Brain pericyte (primary cell): ENCODE data around the gene DGLUCY.
"Not testable (repeated sequence)": the region's sequence is repeated elsewhere in the genome, so short reads cannot be mapped to it uniquely, and the experiment has no call there.

Source experiments
- DNase-seq: peaks from one replicate; pipeline ENCODE4 v3.0.0-alpha.2; 2012; ENCODE audit warnings: low read depth, low spot score

The DGLUCY gene

DNA sequence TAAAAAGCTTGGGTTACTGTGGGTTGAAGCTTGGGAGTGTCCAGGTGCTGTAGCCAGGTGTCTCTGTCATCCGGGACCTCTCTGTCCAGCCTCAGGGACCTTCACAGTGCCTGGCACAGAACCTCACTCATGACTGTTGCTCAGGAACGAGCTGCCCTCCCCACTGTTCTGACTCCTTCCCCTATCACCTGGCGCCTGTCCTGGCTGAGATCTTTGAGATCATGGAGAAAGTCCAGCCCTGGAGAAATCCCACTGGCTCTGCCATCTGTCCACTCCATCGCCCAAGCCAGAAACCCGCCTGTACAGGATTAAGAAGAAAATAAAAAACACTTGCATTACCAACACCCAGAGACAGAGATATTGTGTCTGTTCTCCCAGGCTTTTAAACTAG is 53.5 kb downstream of the DGLUCY start:
- DNase-seq = no peak

DNA sequence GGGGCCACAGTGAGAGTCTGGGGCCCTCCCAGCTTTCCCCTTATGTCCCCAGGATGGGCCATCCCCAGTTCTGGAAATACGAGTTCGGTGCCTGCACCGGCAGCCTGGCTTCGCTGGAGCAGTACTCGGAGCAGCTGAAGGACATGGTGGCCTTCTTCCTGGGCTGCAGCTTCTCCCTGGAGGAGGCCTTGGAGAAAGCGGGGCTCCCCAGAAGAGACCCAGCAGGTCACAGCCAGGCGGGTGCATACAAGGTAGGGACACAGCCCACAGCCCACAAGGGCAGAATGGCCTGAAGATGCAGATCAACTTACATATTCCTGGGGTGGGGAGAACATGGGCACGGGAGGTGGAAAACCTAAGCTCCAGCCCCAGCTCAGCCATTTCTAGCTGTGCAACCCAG is 56.1 kb downstream of the DGLUCY start:
- no peak for DNase-seq

DNA sequence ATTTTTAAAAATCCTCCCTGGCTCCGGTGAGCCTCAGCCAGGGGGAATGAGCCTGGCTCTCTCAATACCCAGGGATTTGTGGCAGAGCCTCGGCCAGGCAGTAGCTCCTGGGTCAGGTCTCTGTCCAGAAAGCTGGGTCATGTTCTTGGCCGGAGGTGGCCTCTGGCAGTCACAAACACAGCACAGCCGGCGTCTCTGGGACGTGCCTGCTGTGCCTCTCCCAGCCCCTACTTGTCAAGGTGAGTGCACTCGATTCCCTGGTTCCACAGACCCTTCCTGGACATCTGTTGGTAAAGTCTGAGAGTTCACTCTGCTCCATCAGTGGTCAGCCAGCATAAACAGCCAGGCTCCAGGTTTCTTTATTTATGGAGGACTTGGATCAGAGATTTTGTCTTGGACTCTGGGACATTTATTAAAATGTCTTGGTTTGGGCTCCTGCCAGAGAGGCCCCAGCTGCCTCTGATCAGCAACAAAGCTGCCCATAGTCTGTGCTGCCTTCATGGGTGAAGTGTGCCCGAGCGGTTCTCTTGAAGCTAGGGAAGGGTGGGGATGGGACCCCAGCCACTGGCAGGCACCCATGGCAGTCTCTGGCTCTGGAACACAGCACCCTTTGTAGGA is 56.7 kb downstream of the DGLUCY start:
- no peak for DNase-seq

DNA sequence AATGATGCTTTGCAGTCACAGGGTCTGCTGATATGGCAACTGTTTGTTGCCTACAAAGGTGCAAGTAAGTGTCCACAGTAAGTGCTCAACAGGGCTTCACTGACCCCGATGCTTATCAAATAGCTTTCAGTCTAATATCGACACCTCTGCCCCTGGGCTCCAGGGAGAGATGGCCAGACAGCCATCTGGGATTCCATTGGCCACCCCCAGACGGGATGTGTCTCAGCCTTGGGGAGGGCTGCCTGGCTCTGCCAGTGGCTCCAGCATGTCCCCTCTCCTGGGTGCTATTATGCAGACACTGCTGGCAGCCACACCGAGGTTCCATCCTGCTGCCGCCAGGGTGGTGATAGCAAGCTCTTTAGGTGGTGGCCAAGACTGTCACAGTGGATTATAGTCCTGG is 57.4 kb downstream of the DGLUCY start:
- DNase-seq = no peak

DNA sequence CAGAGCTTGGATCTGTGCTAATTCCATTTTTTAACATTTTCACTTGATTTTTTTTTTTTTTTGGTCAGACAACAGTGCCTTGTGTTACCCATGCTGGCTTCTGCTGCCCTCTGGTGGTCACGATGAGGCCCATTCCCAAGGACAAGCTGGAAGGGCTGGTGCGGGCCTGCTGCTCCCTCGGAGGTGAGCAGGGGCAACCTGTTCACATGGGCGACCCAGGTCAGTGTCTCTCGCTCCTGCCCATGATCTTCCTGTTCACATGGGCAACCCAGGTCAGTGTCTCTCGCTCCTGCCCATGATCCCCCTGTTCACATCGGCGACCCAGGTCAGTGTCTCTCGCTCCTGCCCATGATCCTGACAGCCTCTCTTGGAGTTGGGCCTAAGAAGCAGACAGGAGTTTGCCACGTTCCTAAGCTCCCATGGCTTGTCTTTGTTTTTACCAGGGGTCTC is 59.4 kb downstream of the DGLUCY start:
- peak; percentile 37 for DNase-seq

DNA sequence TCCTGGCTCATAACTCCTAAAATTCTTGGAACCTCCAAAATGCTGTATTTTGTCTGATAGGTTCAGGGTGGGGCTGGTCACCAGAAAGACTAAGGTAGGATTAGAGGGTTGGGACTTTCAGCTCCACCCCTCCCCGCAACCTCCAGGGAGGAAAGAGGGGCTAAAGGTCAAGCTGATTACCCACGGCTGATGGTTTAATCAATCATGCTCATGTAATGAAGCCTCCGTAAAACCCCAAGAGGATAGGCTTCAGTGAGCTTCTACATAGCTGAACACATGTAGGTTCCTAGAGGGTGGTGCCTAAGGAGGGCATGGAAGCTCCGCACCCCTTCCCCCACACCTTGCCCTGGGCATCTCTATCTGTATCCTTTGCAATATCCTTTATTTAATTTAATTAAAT is 60.0 kb downstream of the DGLUCY start:
- no peak for DNase-seq

DNA sequence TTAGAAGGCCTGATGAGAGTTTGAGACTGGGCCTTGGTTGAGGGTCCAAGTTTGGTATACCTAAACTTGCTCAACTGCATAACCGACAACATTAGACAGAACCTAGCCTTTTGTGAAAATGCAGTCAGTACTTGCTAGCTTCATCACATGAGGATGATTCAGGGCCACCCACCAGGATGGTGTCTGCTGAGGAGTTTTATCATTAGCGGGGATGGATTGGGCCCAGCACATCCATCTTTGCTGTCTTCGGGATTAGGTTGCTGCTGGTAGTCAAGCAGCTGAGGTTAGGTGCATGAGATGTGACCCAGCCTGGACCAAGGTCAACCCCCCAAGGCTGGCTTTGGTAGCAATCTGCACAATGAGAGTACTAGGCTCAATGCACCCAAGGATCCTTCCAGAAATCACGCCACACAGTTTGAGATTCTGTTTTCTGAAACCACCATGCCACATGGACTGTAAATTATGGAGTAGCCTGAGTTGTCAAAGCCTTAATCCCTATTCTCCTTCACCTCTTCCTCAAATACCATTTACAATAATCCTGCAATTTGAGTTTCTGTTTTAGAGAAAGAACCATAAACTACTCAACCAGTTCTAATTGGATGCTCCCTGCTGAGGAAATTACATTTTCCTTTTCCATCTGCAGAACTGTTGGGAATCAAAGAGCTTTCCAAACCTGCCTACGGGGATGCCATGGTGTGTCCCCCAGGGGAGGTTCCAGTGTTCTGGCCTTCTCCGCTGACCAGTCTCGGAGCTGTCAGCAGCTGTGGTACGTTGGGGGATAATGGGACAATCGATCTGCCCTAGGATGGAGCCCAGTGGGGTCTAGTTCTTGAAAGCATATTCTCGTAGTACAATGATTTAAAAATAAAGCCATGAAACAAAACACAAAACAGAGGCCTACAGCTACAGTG is 61.7 kb downstream of the DGLUCY start:
- DNase-seq = no peak

DNA sequence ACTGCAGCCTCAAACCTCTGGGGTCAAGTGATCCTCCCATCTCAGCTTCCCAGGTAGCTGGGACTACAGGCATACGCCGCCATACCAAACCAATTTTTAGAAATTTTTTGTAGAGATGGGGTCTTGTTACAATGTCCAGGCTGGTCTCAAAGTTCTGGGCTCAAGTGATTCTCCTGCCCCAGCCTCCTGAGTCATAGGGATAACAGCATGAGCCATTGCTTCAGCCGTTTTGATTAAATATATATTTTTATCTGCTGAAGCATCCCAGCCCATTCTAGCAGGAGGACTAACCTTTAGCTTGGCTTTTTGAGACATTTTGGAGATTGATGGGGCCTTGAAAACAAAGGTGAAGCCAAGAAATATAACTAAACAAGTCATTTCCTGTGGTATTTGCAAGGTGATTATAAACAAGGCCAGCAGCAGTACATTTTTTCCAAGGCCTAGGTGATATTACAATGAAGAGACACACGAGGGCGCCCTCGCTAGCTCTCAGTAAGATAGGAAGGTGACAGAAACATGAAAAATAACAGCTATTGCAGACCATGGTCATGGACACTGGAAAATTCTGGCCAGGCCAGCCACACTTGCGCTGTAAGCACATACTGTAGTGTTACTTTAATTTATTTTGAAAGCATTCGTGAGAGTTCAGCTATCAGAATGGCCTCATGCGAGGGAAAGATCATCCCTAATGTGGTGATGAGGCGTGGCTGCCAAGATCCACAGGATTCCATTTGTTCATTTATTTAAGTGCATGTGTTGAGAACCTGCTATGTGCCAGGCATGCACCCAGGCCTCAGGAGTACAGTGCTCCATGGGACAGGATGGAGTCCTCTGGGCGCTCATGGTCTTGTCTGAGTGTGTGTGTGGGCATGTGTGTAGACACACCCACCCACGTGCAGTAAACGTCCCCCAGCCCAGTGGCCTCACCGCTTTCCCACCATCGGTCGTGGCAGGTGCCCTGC is 63.5 kb downstream of the DGLUCY start:
- DNase-seq = peak; percentile 44

DNA sequence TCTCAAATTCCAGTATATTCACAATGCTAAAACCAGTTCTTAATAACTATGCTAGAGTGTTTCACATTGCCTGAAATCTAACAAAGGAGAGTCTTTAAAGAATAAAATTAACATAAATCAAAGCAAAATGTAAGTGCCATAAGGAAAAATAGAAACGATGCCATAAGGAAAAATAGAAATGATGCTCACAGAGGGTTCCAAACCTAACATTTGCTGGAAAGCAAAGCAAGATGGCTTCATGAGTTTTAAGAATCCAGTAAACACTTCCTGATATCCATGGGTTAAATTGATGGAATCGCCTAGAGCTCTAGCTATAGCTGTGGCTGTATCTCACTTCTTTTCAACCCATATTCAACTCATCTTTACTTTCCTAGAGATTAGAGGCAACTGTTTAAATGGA is 66.7 kb downstream of the DGLUCY start:
- no peak for DNase-seq

DNA sequence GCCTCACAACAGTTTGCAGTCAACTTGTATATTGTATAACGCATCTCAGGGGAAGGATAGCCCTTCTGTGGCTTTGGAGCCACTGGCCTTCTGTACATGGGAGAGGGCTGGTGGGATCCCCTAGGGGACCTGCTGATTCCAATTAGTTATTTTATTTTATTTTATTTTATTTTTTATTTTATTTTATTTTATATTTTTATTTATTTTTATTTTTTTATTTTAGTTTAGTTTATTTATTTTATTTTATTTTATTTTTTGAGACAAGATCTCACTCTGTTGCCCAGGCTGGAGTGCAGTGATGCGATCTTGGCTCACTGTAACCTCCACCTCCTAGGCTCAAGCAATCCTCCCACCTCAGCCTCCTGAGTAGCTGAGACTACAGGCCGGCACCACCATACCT is 68.9 kb downstream of the DGLUCY start:
- not testable (repeated sequence) for DNase-seq

DNA sequence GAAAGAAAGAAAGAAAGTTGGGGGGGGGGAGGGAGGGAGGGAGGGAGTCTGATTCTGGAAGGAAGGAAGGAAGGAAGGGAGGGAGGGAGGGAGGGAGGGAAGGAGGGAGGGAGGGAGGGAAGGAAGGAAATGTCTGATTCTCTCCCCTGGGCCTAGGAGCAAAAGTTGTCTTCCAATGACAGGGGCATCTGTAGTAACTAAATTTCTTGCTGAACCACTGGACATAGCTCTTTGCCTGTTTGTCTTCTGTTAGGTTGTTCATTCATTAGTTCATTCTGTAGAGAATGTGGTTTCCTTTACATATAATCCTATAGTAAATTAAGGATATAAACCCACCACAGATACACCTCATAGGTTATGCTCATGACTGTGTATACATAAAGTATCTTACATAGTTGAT is 70.7 kb downstream of the DGLUCY start:
- DNase-seq = no peak

DNA sequence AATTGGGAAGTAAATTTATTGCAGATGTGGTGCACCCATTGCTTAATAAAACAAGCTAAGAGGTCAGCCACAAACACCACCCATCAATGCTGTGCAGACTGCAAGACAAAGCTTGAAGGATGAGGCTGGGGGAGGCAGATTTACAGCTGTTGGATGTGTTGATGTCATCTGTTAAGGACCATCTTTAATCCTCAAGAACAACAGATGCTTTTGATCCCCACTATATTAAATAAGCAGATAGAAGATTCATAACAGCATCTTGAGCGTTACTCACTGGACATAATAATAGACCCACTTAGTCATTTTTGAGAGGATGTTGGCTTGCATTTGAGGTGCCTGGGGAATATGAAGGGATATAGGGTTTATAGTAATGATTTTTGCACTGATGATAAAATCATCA is 71.8 kb downstream of the DGLUCY start:
- DNase-seq = no peak

DNA sequence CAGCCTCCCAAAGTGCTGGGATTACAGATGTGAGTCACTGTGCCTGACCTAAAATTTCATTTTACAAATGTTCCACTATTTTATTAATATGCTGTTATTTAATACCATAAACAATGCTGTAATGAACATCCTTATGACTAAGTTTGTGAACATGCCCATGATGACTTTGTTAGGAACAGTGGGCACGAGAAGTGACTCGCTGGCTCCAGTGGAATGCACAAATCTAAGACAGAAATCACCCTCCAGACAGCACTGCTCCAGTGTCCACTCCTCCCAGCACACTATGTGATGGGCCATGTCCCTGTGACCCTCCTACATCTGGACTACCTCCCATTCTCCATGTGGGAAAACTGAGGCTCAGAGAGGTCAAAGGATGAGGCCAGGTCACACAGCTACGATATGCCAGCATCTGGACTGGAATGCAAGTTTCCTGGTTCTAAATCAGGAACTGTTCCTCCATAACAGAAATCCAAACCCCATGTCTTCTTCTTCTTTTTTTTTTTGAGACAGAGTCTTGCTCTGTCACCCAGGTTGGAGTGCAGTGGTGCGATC is 72.7 kb downstream of the DGLUCY start:
- DNase-seq = no peak

DNA sequence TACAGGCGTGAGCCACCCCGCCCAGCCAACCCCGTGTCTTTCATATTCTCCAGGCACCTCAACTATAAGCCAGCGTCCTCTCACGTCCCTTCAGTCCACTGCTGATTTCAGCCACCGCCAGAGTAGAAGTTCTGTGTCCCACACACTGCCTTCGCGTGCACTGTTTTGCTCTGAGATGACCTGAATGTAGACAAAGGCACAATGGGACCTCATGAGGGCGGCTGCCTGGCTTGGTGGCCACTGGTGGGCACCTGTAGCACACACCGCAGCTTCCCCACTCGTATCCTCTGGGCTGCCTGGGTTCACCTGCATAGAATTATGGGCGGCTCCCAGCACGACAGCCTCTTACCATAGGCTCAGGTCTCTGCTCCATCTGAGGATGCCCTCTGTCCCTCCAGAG is 73.4 kb downstream of the DGLUCY start:
- no peak for DNase-seq

DNA sequence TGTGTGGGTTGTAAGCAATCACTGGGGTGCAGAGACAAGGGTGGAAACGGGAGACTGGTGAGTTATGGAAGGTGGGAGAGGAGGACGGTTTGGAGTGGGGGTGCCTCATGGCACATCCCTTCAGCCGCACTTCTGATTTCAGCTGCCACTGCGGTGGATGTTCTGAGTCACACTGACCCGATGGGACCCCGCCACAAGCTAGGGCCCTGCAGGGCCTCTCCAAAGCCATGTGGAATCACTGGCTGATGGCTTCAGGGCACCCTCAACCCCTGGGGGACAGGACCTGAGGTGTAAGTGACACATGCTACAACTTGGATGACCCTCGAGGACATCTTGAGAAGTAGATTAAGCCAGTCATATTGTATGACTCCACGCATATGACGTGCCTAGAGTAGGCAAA is 77.0 kb downstream of the DGLUCY start:
- DNase-seq = no peak

DNA sequence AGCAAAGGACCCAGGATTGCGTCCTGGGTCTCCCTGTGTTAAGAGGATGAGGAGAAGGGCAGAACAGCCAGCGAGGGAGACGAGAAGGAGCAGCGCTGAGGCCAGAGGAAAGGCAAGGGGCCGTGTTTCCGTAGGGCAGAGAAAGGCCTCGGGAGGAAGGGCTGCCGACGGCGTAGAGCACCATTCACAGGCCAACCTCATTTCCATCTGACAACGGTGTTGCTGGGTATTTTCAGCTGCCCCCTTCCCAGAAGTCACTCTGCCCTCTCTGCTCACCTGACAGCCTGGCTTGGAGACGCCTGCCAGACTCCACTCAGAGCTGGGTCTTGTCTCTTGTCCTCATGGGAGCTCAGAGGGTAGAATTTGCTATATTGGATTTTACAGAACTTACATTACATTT is 79.2 kb downstream of the DGLUCY start:
- no peak for DNase-seq

DNA sequence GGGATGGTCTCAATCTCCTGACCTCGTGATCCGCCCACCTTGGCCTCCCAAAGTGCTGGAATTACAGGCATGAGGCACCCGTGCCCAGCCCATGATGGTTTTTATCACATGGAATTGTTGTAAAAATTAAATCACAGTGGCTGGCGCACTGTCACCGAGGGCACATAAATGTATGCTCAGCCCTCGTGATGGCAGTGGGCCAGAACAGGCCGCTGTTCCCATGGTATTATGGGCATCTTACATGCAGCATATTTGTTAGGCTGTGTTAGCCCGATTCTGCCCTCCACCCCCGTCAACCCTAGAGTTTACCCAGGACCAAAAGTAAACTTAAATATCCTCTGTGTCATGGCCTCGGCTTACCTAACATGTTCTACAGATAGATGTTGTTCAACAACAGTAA is 82.0 kb downstream of the DGLUCY start:
- no peak for DNase-seq

DNA sequence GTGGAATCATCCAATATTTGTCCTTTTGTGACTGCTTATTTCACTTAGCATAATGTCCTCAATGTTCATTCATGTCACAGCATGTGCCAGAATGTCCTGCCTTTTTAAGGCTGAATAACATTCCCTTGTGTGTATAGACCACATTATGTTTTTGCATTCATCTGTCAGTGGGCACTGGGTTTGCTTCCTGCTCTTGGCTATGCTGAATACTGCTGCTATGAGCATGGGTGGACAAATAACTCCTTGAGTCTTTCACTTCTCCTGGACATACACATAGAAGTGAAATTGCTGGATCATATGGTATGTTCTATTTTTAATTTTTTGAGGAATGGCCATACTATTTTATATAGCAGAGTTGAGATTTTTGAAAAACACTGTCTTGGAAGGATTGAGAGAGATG is 83.8 kb downstream of the DGLUCY start:
- DNase-seq = no peak

DNA sequence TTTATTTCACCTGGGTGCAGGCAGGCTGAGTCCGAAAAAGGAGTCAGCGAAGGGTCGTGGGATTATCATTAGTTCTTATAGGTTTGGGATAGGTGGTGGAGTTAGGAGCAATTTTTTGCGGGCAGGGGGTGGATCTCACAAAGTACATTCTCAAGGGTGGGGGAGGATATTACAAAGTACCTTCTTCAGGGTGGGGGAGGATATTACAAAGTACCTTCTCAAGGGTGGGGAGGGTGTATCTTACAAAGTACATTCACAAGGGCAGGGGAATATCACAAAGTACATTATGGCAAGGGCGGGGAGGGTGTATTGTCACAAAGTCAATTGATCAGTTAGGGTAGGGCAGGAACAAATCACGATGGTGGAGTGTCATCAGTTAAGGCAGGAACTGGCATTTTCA is 86.9 kb downstream of the DGLUCY start:
- not testable (repeated sequence) for DNase-seq

DNA sequence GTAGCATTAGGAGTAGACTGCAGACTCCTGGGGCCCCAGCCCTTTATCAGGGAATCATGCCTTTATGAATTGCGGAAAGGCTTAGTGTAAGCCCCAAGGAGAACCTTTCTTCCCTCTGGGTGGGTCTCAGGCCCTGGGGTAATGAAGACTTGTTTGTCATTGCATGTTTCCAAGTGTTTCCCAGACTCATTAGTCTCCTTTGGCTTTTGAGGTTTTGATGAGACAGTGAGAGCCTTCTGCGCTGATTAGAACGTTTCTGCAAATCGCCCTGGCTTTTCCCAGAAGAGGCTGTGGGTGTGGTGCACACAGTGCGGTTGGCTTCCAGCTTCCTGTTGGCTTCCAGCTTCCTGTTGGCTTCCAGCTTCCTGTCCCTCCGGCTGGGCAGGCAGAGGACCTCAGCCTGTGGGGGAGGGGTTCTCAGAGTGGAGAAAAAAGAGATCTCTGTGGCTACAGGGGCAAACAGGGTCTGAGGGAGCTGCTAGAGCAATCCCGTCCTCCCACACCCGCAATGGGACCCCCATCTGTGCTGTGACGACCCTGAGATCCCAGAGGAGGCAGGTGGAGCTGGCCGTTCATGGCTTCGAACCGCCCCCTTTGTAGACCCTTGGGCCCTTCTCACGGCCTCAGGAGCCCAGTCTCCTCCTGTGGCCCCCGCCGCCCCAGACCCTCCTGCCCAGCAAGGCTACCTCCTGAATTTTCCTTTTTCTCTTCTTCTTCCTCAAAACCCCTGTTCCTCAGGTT is 88.5 kb downstream of the DGLUCY start:
- no peak for DNase-seq

DNA sequence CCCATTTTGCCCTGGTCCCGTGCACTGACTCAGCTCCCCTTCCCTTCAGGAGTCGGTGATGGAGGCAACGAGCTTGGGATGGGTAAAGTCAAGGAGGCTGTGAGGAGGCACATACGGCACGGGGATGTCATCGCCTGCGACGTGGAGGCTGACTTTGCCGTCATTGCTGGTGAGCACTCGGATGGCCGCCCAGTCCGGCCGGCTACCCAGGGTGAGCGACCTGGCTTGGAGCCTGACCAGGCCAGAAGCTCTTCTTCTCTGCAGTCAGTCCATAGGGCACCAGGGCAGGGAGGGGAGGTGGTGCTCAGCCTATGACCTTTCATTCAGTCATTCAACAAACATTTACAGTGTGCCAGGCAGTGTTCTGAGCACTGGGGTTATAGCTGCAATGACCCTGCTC is 90.8 kb downstream of the DGLUCY start:
- no peak for DNase-seq
